HG03066 (cell line): ENCODE data around the gene TBRG4.
"Not testable (repeated sequence)": the region's sequence is repeated elsewhere in the genome, so short reads cannot be mapped to it uniquely, and the experiment has no call there.

ENCODE experiments used
- ATAC-seq: cut with Tn5 transposase; IDR thresholded peaks from one replicate; pipeline ENCODE4 v1.9.1; 2021; ENCODE audit warnings: low read depth; ENCODE audit not compliant: unreplicated experiment

TBRG4 gene

GRCh38 chr7:45111298-45112223, at the start of gene TBRG4:
Gene TBRG4 (minus strand): TSS chr7:45111697. CDS start chr7:45109237, 2,460 bp downstream.
- ATAC-seq: peak; percentile 89

- no peak for ATAC-seq
Measured at GRCh38 chr7:45161138-45161537, 49.6 kb upstream of the TBRG4 start.

DNA sequence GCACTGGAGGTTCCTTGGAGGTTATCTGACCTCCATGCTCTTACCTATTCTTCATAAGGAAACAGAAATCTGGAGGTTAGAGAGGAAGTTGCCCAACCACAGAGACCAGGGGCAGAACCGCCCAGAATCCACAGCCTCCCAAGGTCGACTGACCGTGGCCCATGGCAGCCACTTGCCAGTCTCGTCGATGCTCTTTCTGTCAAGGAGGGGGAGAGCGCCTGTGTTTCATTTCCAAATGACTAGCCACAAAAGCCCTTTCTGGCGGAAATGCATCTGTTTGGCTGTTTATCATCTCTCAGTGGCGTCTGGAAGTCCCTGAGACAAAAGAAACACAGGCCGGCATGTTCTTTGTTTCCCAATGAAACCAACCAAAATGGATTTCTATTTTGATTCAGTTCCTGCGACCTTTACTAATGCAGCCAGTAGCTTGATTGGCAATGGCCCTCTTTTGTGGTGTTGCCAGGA, 49.0 kb upstream of the TBRG4 start:
- peak; percentile 54 for ATAC-seq

DNA sequence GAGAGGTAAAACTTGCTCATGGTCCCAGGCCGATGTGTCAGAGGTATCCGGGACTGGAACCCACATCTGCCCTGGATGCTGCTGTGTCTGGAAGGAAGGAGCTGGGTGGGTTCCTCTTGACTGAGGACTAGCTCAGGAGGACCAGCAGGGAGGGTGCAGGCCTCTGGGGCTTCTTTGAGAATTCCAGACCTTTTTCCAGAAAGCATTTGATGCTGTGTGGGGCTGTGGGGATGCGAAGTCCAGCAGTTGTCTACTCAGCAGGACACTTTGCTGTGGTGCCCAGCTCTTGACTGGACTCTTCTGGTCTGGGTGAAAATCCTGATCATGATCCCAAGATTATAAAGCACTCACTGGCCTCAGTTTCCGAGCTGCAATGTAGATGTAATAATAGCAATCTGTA, 47.8 kb upstream of the TBRG4 start:
- ATAC-seq: no peak

DNA sequence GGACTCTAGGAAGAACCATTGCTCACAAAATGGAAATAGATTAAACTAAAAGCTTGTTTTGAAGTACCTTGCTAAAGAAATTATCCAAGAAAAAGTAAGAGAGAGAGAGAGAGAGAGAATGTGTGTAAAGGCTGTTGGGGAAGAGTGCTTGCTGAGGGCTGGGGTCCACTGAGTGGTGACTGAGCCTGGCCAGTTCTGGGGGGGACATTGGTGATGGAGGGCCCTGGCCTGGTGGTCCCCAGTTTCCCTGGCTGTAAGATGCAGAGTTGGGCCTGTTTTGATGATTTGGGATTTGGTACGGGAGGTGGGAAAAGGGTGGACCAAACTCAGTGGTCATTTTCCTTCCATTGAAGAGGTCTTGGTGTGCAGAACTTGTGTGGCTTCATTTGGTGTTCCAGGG, 47.0 kb upstream of the TBRG4 start:
- no peak for ATAC-seq

GRCh38 chr7:45157653-45158401, 46.3 kb upstream of the TBRG4 start, which contains the start of gene RAMP3:
Gene RAMP3 (plus strand): TSS chr7:45157791. CDS start chr7:45157829, 38 bp downstream.
- no peak for ATAC-seq

- no peak for ATAC-seq
Measured at GRCh38 chr7:45157286-45157652, 45.8 kb upstream of the TBRG4 start.

GRCh38 chr7:45156516-45157272, 45.2 kb upstream of the TBRG4 start:
- no peak for ATAC-seq

DNA sequence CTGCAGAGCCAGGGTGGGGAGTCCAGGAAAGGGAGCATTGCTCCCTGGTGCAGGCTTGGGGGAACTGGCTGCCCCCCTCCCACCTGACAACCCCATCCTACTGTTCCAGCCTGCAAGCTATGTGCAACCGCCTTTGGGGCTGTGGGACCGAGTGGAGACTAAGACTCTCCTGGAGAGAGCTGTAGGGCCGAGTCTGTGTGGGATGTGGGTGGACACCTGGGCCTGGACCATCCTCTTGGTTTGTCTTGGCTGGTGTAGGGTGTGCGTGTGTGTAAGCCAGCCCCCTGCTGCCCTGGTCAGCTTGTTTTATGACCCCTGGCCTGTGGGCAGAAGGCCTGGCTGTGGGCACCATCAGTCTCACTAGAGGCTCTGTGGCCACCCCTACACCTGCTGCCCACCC, 44.4 kb upstream of the TBRG4 start:
- ATAC-seq: no peak

DNA sequence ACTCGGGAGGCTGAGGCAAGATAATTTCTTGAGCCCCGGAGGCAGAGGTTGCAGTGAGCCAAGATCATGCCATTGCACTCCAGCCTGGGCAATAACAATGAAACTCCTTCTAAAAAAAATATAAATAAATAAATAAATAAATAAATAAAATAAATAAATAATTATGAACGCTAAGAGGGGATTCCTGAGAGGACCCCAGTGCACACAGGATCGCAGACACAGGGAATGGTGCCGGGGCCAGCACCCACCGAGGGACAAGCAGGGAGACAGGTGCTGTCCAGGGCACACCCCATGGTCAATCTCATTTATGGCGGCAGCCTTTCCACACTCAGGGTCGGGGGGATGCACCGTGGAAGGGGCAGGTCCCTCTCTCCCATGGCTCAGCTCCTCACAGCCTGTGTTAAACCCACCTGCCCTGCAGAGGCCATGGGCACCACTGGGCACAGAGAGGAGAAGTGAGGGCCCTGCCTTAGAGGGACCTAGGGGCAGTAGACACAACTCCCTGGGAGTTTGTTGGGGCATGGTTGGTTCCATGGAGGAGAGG, 43.9 kb upstream of the TBRG4 start:
- no peak for ATAC-seq

DNA sequence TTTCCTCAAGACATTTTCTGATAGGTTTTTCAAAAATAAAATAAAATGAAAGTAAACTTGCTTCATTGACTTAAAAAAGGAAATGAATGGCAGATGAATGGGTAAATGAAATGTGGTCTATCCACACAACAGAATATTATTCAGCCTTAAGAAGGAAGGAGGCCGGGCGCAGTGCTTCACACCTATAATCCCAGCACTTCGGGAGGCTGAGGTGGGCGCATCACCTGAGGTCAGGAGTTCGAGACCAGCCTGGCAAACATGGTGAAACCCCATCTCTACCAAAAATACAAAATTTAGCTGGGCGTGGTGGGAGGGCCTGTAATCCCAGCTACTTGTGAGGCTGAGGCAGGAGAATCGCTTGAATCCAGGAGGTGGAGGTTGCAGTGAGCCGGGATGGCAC, 42.4 kb upstream of the TBRG4 start:
- ATAC-seq: not testable (repeated sequence)

GRCh38 chr7:45153233-45153632, 41.7 kb upstream of the TBRG4 start:
- ATAC-seq: no peak

GRCh38 chr7:45151967-45152366, 40.5 kb upstream of the TBRG4 start:
- ATAC-seq: no peak

- no peak for ATAC-seq
Measured at GRCh38 chr7:45151131-45151684, 39.7 kb upstream of the TBRG4 start.

GRCh38 chr7:45150199-45150598, 38.7 kb upstream of the TBRG4 start:
- ATAC-seq: no peak

GRCh38 chr7:45149606-45150005, 38.1 kb upstream of the TBRG4 start:
- ATAC-seq: no peak

- ATAC-seq: no peak
Measured at GRCh38 chr7:45148653-45148973, 37.1 kb upstream of the TBRG4 start.

GRCh38 chr7:45147858-45148652, 36.6 kb upstream of the TBRG4 start:
- no peak for ATAC-seq

- ATAC-seq: no peak
Measured at GRCh38 chr7:45146531-45147379, 35.3 kb upstream of the TBRG4 start.
